Transverse colon (tissue), 4 donors: ENCODE data around the gene NQO2. TPM values are rescaled to one million over a fixed set of nuclear protein-coding genes. Genes with fewer than 3 reads are reported as not detected.

ENCODE experiments used
- DNase-seq: peaks from one replicate; pipeline ENCODE4 v3.0.0-alpha.2; 2019
- H3K27ac ChIP-seq, 4 donors: fragments of 200-600 bp; sonication (generic); 2 replicates each; pipeline ENCODE4 v1.5.1; 2016 to 2018; ENCODE audit warnings: inconsistent platforms in 4 of 4
- H3K27me3 ChIP-seq: fragments of 200-600 bp; sonication (generic); 2 replicates; pipeline ENCODE4 v1.5.1; 2017; ENCODE audit warnings: inconsistent platforms
- H3K36me3 ChIP-seq, 4 donors: fragments of 200-600 bp; sonication (generic); 2 replicates each; pipeline ENCODE4 v1.5.1; 2017 to 2019; ENCODE audit warnings: inconsistent platforms in 4 of 4
- H3K4me1 ChIP-seq, 4 donors: fragments of 200-600 bp; sonication (generic); 2 replicates each; pipeline ENCODE4 v1.5.1; 2017 to 2020; ENCODE audit warnings: inconsistent platforms in 4 of 4
- H3K4me3 ChIP-seq, 4 donors: fragments of 200-600 bp; sonication (generic); 1 replicate in 1 of 4; 2 replicates in 3 of 4; pipeline versions ENCODE4 v1.5.1 to v1.6.1; 2017 to 2019; ENCODE audit warnings: inconsistent platforms in 4 of 4
- H3K9me3 ChIP-seq, 2 donors: fragments of 200-600 bp; sonication (generic); 2 replicates each; pipeline ENCODE4 v1.5.1; 2017 to 2019; ENCODE audit warnings: inconsistent platforms in 2 of 2
- CTCF ChIP-seq, 5 experiments: fragments of 200-600 bp in 3 of 5; fragments of 450-650 bp in 2 of 5; sonication (generic) in 3 of 5; IDR thresholded peaks; 1 replicate in 2 of 5; 2 replicates in 3 of 5; pipeline ENCODE4 v1.5.1; 2016 to 2017; ENCODE audit warnings: antibody characterized with exemption in 5 of 5, inconsistent platforms in 3 of 5, mild to moderate bottlenecking in 2 of 5, moderate library complexity in 1 of 5
- EP300 ChIP-seq: sonication (generic); formaldehyde crosslinking; IDR thresholded peaks from one replicate; pipeline ENCODE4 v1.6.1; 2017; ENCODE audit warnings: antibody characterized with exemption, low read depth
- POLR2A ChIP-seq: fragments of 450-650 bp; IDR thresholded peaks from one replicate; pipeline ENCODE4 v1.6.1; 2016; ENCODE audit warnings: antibody characterized with exemption, mild to moderate bottlenecking, moderate library complexity
- POLR2AphosphoS5 ChIP-seq, 3 donors: sonication (generic); formaldehyde crosslinking; IDR thresholded peaks; one replicate each; pipeline ENCODE4 v1.6.1; 2016; ENCODE audit warnings: antibody characterized with exemption in 3 of 3
- WGBS, 2 donors: methylation state at CpG; one replicate each; pipeline ENCODE4 v1.1.5; 2018; ENCODE audit warnings: low coverage in 1 of 2; 5-methylcytosine and 5-hydroxymethylcytosine counted together
- in situ Hi-C, 4 donors: fragments of 200-750 bp; cut with MboI; loops; one replicate each; pipeline versions ENCODE4 v1.15.0 to v1.15.1; 2017; ENCODE audit warnings: low sequenced_read_pairs in 3 of 4, low pct_ligation_motif_present in 1 of 4, low pct_unique_long_range_greater_than_20kb in 1 of 4
- intact Hi-C: fragments of 100-400 bp; cut with DNase I; formaldehyde crosslinking; loops from one replicate; pipeline ENCODE4 v1.15.1; 2023; ENCODE audit warnings: low total_unique reads
- total RNA-seq, 4 donors: library from RNA; depleted of rRNA; stranded (reverse); fragments of >200 nt; gene quantifications; one replicate each; pipeline ENCODE4 v1.1.0, GENCODE V29; 2016

NQO2 gene
- total RNA-seq, 4 donors from 2014 or later = 1.00 to 9.7 (median 7.2) TPM

- H3K4me1 ChIP-seq = peaks cover 10 to 51% (median 24%) of the 10 kb centered on the region in 4 donors
- peak overlapping the region in 3 of 4 donors; percentile 7 to 23 (median 18) for H3K27ac ChIP-seq
- no peak for TF ChIP-seq EP300
- no peak for TF ChIP-seq POLR2AphosphoS5 (IDR thresholded peaks at IDR 0.05)
- no peak for TF ChIP-seq CTCF (IDR thresholded peaks at IDR 0.05)
- no peak for TF ChIP-seq POLR2A
- in situ Hi-C loops = no loop called here
- no peak for DNase-seq
- H3K27me3 ChIP-seq = no peaks in the 10 kb centered on the region
- intact Hi-C loops = no loop called here
- H3K9me3 ChIP-seq = no peaks in the 10 kb centered on the region
- WGBS, 2 donors = 87% methylated on average over 18 of the region's 18 CpGs; no CpG with 5 or more reads in 1 of the 2 donors
- H3K36me3 ChIP-seq = peaks cover 0 to 18% (median 3%) of the 10 kb centered on the region in 4 donors
- H3K4me3 ChIP-seq = no peak overlapping the region
Measured at GRCh38 chr6:2958331-2958711, 41.4 kb upstream of the NQO2 start.

- no peak for TF ChIP-seq POLR2AphosphoS5 (IDR thresholded peaks at IDR 0.05)
- no peak for TF ChIP-seq POLR2A
- no peak for TF ChIP-seq EP300
- no peak for TF ChIP-seq CTCF (IDR thresholded peaks at IDR 0.05)
- Histone ChIP-seq H3K36me3 (peaks cover 0 to 14% (median 3%) of the 10 kb centered on the region in 4 donors), H3K27me3 (no peaks in the 10 kb centered on the region), H3K4me1 (peaks cover 10 to 52% (median 24%) of the 10 kb centered on the region in 4 donors), H3K4me3 (no peak overlapping the region), H3K9me3 (no peaks in the 10 kb centered on the region), H3K27ac (peak overlapping the region in 2 of 4 donors; percentile 1 to 23)
- WGBS, 2 donors = 91 to 93% methylated on average over 3 to 9 of the region's 9 CpGs
- no peak for DNase-seq
- intact Hi-C loops = no loop called here
- in situ Hi-C loops = no loop called here
Measured at GRCh38 chr6:2958776-2959175, 40.9 kb upstream of the NQO2 start.

GRCh38 chr6:2959909-2960719 lies 39.6 kb upstream of the NQO2 start:
- no peaks in the 10 kb centered on the region for H3K9me3 ChIP-seq
- H3K4me1 ChIP-seq = peaks cover 10 to 52% (median 24%) of the 10 kb centered on the region in 4 donors
- H3K27ac ChIP-seq = peak overlapping the region; percentile 18 to 65 (median 56)
- in situ Hi-C loops = no loop called here
- H3K36me3 ChIP-seq = peaks cover 0 to 6% (median 3%) of the 10 kb centered on the region in 4 donors
- TF ChIP-seq POLR2A (no peak), POLR2AphosphoS5 (IDR thresholded peaks at IDR 0.05) (no peak), CTCF (IDR thresholded peaks at IDR 0.05) (no peak), EP300 (no peak)
- H3K27me3 ChIP-seq = no peaks in the 10 kb centered on the region
- intact Hi-C loops = no loop called here
- WGBS, 2 donors = 38 to 78% methylated on average over 3 to 12 of the region's 12 CpGs
- no peak for DNase-seq
- H3K4me3 ChIP-seq = no peak overlapping the region

GRCh38 chr6:2960935-2961334 lies 38.8 kb upstream of the NQO2 start:
- Histone ChIP-seq H3K27me3 (no peaks in the 10 kb centered on the region), H3K4me1 (peaks cover 10 to 52% (median 24%) of the 10 kb centered on the region in 4 donors), H3K27ac (peak overlapping the region; percentile 18 to 65 (median 56)), H3K9me3 (no peaks in the 10 kb centered on the region), H3K36me3 (peaks cover 0 to 5% (median 2%) of the 10 kb centered on the region in 4 donors), H3K4me3 (no peak overlapping the region)
- in situ Hi-C loops (no loop called here), intact Hi-C loops (no loop called here)
- WGBS, 2 donors = 65 to 83% methylated on average over 1 to 4 of the region's 4 CpGs
- no peak for TF ChIP-seq POLR2A
- TF ChIP-seq CTCF (IDR thresholded peaks at IDR 0.05) = no peak
- no peak for TF ChIP-seq EP300
- TF ChIP-seq POLR2AphosphoS5 (IDR thresholded peaks at IDR 0.05) = no peak
- no peak for DNase-seq
